Subcutaneous preadipocyte (primary cell): Measurements from ENCODE around the gene COL7A1. TPM values are rescaled to one million over a fixed set of nuclear protein-coding genes. Genes with fewer than 3 reads are reported as not detected.

Source experiments
- small RNA-seq: library from RNA; depleted of rRNA; stranded (forward); fragments of <200 nt; gene quantifications from one replicate; pipeline ENCODE3, GENCODE V24; 2012
- total RNA-seq: library from RNA; depleted of rRNA; stranded (reverse); fragments of >200 nt; gene quantifications from 2 replicates; pipeline ENCODE4 v1.2.3, GENCODE V29; 2012

Gene COL7A1
- total RNA-seq, result 3.3 and 17.8 TPM in 2 replicates

GRCh38 chr3:48595075-48595525, at the start of gene COL7A1:
TSS of gene COL7A1 (minus strand) at chr3:48595329. CDS start at chr3:48595159, 170 bp downstream.

GRCh38 chr3:48635222-48636021, 40.3 kb upstream of the COL7A1 start, which contains the start of gene SLC26A6:
TSS of gene SLC26A6 (minus strand) at chr3:48635461. CDS start at chr3:48635393, 68 bp downstream.

GRCh38 chr3:48621461-48621869, 26.3 kb upstream of the COL7A1 start, which contains the start of gene TMEM89:
TSS of gene TMEM89 (minus strand) at chr3:48621769. CDS start at chr3:48621756, 13 bp downstream.

GRCh38 chr3:48609088-48610005, 14.2 kb upstream of the COL7A1 start, which contains the start of gene UQCRC1:
TSS of gene UQCRC1 (minus strand) at chr3:48609646. CDS start at chr3:48609620, 26 bp downstream.

GRCh38 chr3:48563382-48563918, 31.7 kb downstream of the COL7A1 start, which contains the start of gene UCN2:
TSS of gene UCN2 (minus strand) at chr3:48563781. CDS start at chr3:48563124, 657 bp downstream.

GRCh38 chr3:48556796-48557626, 38.1 kb downstream of the COL7A1 start, which contains the start of gene PFKFB4:
TSS of gene PFKFB4 (minus strand) at chr3:48556803. CDS start at chr3:48556777, 26 bp downstream.

Small RNAs within 50 kb of the gene (small RNA-seq; reads per million reads assigned to genes)
- gene MIR6823, result not detected

Other genes starting within 250 kb of the COL7A1 start
- gene FBXW12, start 223.1 kb downstream of the COL7A1 start, total RNA-seq, result 0.20 TPM in 1 of 2 replicates, not detected in the other
- 18.4 and 21.3 TPM in 2 replicates for gene PLXNB1, start 165.2 kb downstream of the COL7A1 start, total RNA-seq
- 19.7 and 22.8 TPM in 2 replicates for gene CCDC51, start 155.2 kb downstream of the COL7A1 start, total RNA-seq
- 159 and 170 TPM in 2 replicates for gene TMA7, start 155.1 kb downstream of the COL7A1 start, total RNA-seq
- 9.2 and 16.6 TPM in 2 replicates for gene ATRIP, start 148.6 kb downstream of the COL7A1 start, total RNA-seq
- gene SHISA5, start 91.2 kb downstream of the COL7A1 start, total RNA-seq, result 114 and 122 TPM in 2 replicates
- 7.7 and 9.0 TPM in 2 replicates for gene PFKFB4, start 38.5 kb downstream of the COL7A1 start, total RNA-seq
- 0.20 TPM in 1 of 2 replicates, not detected in the other for gene UCN2, start 31.5 kb downstream of the COL7A1 start, total RNA-seq
- gene UQCRC1, start 14.3 kb upstream of the COL7A1 start, total RNA-seq, result 316 and 340 TPM in 2 replicates
- gene TMEM89, start 26.4 kb upstream of the COL7A1 start, total RNA-seq, result not detected in 2 replicates
- 22.0 and 30.7 TPM in 2 replicates for gene SLC26A6, start 40.1 kb upstream of the COL7A1 start, total RNA-seq
- 0.59 and 0.73 TPM in 2 replicates for gene CELSR3, start 67.6 kb upstream of the COL7A1 start, total RNA-seq
- gene NCKIPSD, start 90.6 kb upstream of the COL7A1 start, total RNA-seq, result 15.1 and 18.0 TPM in 2 replicates
- gene IP6K2, start 121.9 kb upstream of the COL7A1 start, total RNA-seq, result 35.6 and 47.0 TPM in 2 replicates